Calu3 (cell line): ENCODE data around the gene DCN. TPM values are rescaled to one million over a fixed set of nuclear protein-coding genes. Genes with fewer than 3 reads are reported as not detected.

ENCODE experiments used
- BruUV-seq: library from RNA; stranded (reverse); fragments of 400-500 nt; replicated peaks from 2 replicates; lab custom pipeline; 2021; lab: Mats Ljungman, UMichigan
- CTCF ChIA-PET: fragments of 300-600 bp; sonication (Branson Sonifier 250); formaldehyde crosslinking; loops from one replicate; lab custom pipeline; 2022; ENCODE audit warnings: antibody characterized with exemption; lab: Charles Lee
- DNase-seq: peaks from one replicate; pipeline ENCODE4 v3.0.0; 2022
- H3K27ac Mint-ChIP-seq: one replicate; pipeline ENCODE4 v1.8.0; 2022; ENCODE audit warnings: mixed read lengths; ENCODE audit not compliant: unreplicated experiment
- H3K27me3 Mint-ChIP-seq: one replicate; pipeline ENCODE4 v1.8.0; 2022; ENCODE audit warnings: mixed read lengths; ENCODE audit not compliant: unreplicated experiment
- H3K36me3 Mint-ChIP-seq: one replicate; pipeline ENCODE4 v1.8.0; 2022; ENCODE audit warnings: mild to moderate bottlenecking, moderate library complexity, mixed read lengths; ENCODE audit not compliant: insufficient read depth, unreplicated experiment
- H3K4me1 Mint-ChIP-seq: one replicate; pipeline ENCODE4 v1.8.0; 2022; ENCODE audit warnings: mild to moderate bottlenecking, low read depth, mixed read lengths; ENCODE audit not compliant: unreplicated experiment
- H3K4me3 Mint-ChIP-seq: one replicate; pipeline ENCODE4 v1.8.0; 2022; ENCODE audit warnings: mild to moderate bottlenecking, low read depth, moderate library complexity, mixed read lengths; ENCODE audit not compliant: unreplicated experiment
- H3K9me3 Mint-ChIP-seq: one replicate; pipeline ENCODE4 v1.8.0; 2022; ENCODE audit warnings: low read depth, mixed read lengths; ENCODE audit not compliant: unreplicated experiment
- intact Hi-C: fragments of 100-400 bp; cut with micrococcal nuclease; formaldehyde crosslinking; loops from one replicate; pipeline ENCODE4 v1.10.0; 2022; ENCODE audit not compliant: unreplicated experiment
- total RNA-seq: library from RNA; stranded (reverse); gene quantifications from 2 replicates; pipeline ENCODE4 v1.2.3, GENCODE V29; 2022
- TF ChIP-seq, protein P1 (sequence below): fragments of 200-600 bp; IDR thresholded peaks from one replicate; pipeline ENCODE4 v1.8.0; 2022; ENCODE audit warnings: antibody characterized with exemption; ENCODE audit not compliant: unreplicated experiment

The DCN gene
- total RNA-seq, 1 experiment from 2014 or later, result not detected

DNA sequence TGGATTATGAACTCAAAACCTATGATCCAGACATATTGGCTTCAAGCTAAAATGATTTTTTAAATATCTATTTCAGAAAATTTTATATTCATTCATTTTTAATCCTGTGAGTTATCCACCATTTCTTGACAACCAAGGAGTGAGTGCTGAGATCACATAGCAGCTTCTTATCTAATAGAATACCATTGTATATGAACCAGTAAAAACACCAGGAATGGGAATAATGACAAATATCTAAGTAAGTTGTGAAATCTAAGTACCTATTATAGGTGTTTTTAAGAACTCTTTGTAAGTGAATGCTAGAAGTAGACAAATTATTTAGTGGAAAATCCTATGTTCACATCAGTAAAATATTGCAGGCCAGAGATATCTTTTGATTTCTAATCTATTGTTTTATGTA is 79.5 kb downstream of the DCN start:
- no TSS peak for BruUV-seq
- Mint-ChIP-seq H3K27ac (no peak overlapping the region), H3K27me3 (no peaks in the 10 kb centered on the region), H3K36me3 (no peaks in the 10 kb centered on the region), H3K9me3 (no peaks in the 10 kb centered on the region), H3K4me1 (peaks cover 18% of the 10 kb centered on the region), H3K4me3 (no peak overlapping the region)
- TF ChIP-seq, protein P1, sequence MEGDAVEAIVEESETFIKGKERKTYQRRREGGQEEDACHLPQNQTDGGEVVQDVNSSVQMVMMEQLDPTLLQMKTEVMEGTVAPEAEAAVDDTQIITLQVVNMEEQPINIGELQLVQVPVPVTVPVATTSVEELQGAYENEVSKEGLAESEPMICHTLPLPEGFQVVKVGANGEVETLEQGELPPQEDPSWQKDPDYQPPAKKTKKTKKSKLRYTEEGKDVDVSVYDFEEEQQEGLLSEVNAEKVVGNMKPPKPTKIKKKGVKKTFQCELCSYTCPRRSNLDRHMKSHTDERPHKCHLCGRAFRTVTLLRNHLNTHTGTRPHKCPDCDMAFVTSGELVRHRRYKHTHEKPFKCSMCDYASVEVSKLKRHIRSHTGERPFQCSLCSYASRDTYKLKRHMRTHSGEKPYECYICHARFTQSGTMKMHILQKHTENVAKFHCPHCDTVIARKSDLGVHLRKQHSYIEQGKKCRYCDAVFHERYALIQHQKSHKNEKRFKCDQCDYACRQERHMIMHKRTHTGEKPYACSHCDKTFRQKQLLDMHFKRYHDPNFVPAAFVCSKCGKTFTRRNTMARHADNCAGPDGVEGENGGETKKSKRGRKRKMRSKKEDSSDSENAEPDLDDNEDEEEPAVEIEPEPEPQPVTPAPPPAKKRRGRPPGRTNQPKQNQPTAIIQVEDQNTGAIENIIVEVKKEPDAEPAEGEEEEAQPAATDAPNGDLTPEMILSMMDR, result no peak
- CTCF ChIA-PET, result no interaction called here
- DNase-seq, result no peak
- intact Hi-C loops, result no loop called here

DNA sequence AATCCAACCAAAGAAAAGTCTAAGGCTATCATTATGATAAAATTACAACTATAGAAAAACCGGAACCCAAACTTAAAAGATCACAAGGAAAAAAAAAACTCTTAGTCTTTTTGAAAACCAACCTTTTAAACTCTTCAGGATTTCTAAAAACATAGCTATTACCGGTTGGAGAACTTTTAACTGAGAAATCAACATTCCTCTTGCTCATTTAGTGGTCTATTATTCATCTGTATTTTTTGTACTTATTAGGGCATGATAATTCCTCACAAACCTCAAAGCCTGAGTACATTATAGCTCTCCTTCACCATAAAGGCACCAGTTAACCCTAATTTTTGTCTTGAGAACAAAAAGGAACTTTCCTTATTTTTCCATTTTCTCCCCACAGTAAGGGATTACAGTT is 81.7 kb downstream of the DCN start:
- H3K9me3 Mint-ChIP-seq, result no peaks in the 10 kb centered on the region
- no peaks in the 10 kb centered on the region for H3K36me3 Mint-ChIP-seq
- intact Hi-C loops, result no loop called here
- peaks cover 19% of the 10 kb centered on the region for H3K4me1 Mint-ChIP-seq
- DNase-seq, result no peak
- BruUV-seq, result no TSS peak
- H3K4me3 Mint-ChIP-seq, result no peak overlapping the region
- CTCF ChIA-PET, result no interaction called here
- H3K27ac Mint-ChIP-seq, result no peak overlapping the region
- TF ChIP-seq, protein P1, result no peak
- no peaks in the 10 kb centered on the region for H3K27me3 Mint-ChIP-seq

DNA sequence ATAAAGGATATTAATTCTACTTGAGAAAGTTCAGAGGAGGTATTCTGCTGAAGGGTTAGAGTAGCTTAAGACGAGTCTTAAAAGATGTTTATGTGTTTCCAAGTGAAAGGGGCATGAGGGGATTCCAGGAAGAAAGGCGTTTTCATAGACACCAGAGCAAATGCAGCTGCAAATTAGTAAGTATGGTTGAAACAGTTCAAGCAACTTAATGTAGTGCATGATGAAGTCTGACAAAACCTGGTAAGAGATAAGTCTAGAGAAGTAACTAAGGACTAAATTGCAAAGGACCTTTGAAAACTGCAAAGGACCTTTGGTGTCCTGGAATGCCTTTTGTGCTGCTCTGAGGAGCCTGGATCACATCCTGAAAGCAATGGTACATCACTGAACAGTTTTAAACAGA is 82.8 kb downstream of the DCN start:
- Mint-ChIP-seq H3K4me3 (no peak overlapping the region), H3K9me3 (no peaks in the 10 kb centered on the region), H3K27ac (peak overlapping the region; percentile 65), H3K36me3 (no peaks in the 10 kb centered on the region), H3K4me1 (peaks cover 19% of the 10 kb centered on the region), H3K27me3 (no peaks in the 10 kb centered on the region)
- no peak for DNase-seq
- no TSS peak for BruUV-seq
- TF ChIP-seq, protein P1, result no peak
- CTCF ChIA-PET, result interaction anchor here (0.8 kb wide), 1 partner anchor 9 kb away, joined by 3 read pairs; no protein-coding TSS in a partner anchor
- intact Hi-C loops, result no loop called here

DNA sequence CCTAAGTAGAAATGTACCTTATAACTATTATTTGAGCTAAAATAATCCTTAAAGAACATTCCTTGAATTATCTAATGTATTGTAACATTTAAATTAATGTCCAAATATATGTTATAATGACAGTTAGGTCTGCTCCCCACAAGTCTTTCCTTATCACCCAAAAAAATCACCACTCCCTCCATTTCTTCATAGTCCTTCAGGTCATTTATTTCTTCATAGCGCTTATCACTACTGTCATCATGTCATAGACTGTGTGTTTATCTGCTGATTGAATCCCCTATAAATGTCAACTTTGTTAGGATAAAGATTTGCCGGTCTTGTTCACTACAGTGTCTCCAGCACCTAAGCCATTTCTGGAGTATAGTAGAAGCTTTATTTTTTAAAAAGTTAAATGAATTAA is 83.3 kb downstream of the DCN start:
- Mint-ChIP-seq H3K4me1 (peaks cover 22% of the 10 kb centered on the region), H3K36me3 (no peaks in the 10 kb centered on the region), H3K27ac (peak overlapping the region; percentile 65), H3K9me3 (no peaks in the 10 kb centered on the region), H3K27me3 (no peaks in the 10 kb centered on the region), H3K4me3 (no peak overlapping the region)
- intact Hi-C loops, result no loop called here
- no peak for DNase-seq
- TF ChIP-seq, protein P1, result no peak
- CTCF ChIA-PET, result interaction anchor here (0.8 to 1.0 kb wide), 2 partner anchors 9 to 90 kb away, joined by 3 to 5 read pairs; no protein-coding TSS in a partner anchor
- no TSS peak for BruUV-seq
